Activated CD4-positive, alpha-beta T cell treated with anti-CD3 and anti-CD28 coated beads for 24 hours (primary cell): ENCODE results near the gene NTF4.
"Not testable (repeated sequence)": the region's sequence is repeated elsewhere in the genome, so short reads cannot be mapped to it uniquely, and the experiment has no call there.

Experiments used
- DNase-seq, 2 donors: peaks; one replicate each; pipeline ENCODE4 v3.0.0-alpha.2; 2020; ENCODE audit warnings: low read depth in 2 of 2

NTF4 gene

DNA sequence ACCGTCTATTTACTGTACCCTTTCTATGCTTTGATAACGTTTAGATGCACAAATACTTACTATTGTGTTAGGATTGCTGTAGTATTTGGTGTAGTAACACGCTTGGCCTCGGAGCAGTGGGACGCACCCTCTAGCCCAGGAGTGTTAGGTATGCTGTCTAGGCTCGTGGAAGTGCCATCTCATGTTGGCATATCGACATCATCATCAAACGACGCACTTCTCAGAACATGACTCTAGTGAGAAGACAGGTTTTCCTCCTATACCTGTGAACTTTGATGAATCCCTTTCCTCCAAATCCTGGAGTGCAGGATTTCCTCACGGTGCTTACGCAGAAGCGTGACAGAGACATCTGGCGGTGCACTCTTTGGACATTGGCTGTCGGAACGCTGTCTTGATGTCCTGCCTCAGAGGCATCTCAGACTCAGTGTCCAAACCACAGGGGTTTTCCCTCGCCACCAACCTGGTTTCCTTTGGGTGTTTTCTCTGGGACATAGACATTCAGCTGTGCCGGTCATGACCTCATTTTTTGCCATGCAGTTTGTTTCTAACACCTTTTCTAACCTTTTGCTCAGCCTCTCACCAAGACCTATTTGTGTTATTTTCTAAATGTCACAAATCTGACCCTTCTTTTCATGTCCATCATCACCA, 26.9 kb upstream of the NTF4 start:
- DNase-seq: no peak

- DNase-seq: no peak
Measured at GRCh38 chr19:49086296-49086695, 21.7 kb upstream of the NTF4 start.

DNA sequence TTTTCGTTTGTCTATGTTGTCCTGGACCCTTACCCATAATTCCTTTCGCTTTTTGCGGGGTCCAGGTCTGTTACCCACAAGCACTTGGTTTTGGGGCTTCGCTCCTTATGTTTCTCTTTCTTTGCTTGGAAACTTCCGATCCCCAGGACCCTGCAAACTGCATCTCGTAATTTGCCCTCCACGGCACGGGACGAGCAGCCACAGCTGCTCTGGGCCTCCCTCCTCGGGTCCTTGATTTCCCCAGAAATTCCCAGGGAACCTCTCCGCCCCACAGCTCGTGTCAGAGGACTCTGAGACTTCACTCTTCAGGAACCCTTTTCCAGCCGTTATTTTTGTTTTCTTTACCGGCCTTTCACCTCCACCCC, 21.2 kb upstream of the NTF4 start:
- no peak for DNase-seq

GRCh38 chr19:49085020-49085867, 20.6 kb upstream of the NTF4 start, which contains the start of gene SNRNP70:
TSS of gene SNRNP70 (plus strand) at chr19:49085451. CDS start at chr19:49086415, 964 bp downstream.
- peak; percentile 97 to 98 for DNase-seq

DNA sequence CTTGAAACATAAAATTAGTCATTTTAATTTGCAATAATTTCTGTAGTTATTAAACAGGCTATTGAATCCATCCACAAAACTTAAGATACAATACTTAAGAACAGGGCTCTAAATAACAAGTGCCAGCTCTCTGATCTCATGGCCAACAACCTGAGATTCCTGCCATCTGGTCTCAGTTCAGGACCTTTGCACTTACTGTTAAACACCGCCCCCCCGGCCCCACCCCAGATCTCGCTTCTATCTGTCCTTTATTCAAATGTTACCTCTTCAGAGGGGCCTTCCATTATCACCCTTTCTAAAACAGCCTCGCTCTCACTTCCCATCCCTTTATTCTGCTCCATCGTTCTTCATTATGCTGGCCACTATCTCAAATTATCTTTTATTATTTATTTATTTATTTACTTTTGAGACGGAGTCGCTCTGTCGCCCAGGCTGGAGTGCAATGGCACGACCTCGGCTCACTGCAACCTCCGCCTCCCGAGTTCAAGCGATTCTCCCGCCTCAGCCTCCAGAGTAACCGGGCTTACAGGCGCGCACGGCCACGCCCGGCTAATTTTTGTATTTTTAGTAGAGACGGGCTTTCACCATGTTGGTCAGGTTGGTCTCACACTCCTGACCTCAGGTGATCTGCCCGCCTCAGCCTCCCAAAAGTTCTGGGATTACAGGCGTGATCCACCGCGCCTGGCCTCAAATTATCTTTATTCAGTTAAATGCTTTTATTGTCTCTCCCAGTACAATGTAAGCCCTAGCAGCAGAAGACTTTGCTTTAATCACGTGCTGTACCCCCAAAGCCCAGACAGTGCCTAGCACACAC, 19.8 kb upstream of the NTF4 start:
- no peak for DNase-seq

DNA sequence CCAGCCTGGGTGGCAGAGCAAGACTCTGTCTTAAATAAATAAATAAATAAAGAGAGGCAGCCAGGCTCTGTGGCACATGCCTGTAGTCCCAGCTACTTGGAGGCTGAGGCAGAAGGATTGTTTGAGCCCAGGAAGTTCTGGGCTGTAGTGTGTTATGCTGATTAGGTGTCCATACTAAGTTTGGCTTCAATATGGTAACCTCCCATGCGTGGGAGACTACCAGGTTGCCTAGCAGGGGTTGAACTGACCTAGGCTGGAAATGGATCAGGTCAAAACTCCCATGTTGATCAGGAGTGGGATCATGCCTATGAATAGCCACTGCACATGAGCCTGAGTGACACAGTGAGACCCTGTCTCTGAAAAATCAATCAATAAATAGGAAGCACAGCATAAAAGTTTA, 16.7 kb upstream of the NTF4 start:
- no peak for DNase-seq

DNA sequence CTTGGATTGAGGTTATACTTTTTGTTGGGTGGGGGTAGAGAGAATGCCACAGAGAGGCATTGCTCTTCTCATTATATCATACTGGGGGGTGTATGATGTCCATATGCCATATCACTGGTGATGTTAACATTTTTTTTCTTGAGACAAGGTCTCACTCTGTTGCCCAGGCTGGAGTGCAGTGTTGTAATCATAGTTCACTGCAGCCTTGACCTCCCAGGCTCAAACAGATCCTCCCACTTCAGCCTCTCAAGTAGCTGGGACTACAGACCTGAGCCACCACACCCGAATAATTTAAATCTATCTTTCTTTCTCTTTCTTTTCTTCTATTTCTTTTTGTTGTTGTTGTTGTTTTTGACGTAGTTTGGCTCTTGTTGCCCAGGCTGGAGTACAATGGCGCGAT, 15.8 kb upstream of the NTF4 start:
- DNase-seq: no peak

- not testable (repeated sequence) for DNase-seq
Measured at GRCh38 chr19:49074869-49075268, 10.3 kb upstream of the NTF4 start.

DNA sequence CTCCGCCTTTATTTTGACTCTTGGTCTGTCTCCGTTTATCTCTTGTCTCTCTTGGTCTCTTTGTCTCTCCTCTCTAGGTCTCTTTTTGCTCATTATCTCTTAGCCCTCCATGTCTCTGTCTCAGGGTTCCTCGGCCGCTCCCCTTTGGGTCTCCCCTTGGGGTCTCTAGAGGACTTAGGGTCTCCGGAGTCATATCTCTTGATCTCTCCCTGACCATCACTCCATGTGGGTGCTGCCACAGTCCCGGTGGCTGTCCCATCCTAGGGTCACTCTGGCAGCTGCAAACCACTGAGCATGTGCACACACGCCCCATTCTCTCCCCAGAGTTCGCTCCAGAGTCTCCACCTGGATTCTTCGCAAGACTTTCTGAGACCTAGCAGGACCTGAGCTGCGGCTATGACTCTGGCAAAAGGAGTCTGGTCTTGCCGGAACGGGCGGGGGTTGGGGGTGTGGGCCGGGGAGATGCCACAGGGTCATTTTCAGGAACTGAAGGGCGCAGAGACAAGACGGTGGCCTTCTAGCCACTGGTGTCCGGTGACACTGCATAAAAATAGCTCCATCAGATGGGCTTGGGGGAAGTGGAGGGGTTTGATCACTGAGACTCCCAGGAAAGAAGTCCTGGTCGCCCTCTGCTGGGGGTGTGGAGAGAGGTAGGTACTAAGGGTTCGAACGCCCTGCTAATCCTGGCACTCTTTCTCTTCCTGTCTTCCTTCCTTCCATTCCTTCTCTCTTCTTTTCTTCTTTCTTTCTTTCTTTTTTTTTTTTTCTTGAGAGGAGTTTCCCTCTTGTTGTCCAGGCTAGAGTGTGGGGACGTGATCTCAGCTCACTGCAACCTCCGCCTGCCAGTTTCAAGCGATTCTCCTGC, 9.1 kb upstream of the NTF4 start:
- DNase-seq: no peak

DNA sequence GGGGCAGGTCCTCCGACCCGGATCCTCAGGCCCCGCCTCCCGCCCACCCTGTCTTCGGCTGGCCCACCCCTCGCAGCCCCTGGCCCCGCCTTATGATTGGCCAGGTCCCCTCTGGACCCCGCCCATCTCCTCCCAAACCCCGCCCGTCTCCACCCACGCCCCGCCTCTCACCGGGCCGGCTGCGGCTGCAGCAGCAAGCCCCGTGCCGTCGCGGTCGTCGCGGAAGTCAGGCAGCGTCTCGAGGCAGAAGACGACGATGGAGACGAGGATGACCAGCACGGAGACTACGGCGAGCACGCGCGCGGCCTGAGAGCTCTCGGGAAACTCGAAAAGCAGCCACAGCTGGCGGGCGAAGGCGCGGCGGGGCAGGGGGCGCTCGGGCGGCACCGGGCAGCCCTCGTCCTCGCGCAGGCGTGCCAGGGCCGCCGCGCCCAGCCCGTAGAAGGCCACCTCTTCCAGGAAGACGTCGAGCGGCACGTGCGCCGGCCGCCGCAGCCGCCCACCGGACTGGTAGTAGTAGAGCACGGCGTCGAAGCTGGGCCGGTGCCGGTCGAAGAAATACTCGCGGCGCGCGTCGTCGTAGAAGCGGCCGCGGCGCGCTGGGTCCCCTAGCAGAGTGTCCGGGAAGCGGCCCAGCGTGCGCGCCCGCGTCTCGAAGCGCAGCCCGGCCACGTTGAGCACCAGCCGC, 7.4 kb upstream of the NTF4 start:
- no peak for DNase-seq

- DNase-seq: no peak
Measured at GRCh38 chr19:49070416-49070815, 5.8 kb upstream of the NTF4 start.

DNA sequence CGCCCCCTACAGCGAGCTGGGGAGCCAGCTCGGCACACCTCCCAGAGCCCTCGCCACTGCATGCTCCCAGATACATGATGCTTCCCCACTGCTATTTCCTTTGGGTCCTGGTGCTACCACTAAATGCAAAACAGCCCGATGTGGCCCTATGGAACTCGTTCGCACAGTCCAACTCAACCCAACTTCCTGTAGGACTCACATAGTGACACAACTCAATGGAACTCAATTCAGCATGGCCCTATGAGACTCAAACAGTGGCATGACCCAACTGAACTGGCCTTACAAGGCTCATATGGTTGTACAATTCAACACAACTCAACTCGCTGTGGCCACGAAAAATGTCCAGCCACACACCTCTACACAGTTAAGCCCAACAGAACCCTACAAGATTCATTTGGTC, 4.4 kb upstream of the NTF4 start:
- no peak for DNase-seq

GRCh38 chr19:49067554-49067953, 2.9 kb upstream of the NTF4 start:
- no peak for DNase-seq

DNA sequence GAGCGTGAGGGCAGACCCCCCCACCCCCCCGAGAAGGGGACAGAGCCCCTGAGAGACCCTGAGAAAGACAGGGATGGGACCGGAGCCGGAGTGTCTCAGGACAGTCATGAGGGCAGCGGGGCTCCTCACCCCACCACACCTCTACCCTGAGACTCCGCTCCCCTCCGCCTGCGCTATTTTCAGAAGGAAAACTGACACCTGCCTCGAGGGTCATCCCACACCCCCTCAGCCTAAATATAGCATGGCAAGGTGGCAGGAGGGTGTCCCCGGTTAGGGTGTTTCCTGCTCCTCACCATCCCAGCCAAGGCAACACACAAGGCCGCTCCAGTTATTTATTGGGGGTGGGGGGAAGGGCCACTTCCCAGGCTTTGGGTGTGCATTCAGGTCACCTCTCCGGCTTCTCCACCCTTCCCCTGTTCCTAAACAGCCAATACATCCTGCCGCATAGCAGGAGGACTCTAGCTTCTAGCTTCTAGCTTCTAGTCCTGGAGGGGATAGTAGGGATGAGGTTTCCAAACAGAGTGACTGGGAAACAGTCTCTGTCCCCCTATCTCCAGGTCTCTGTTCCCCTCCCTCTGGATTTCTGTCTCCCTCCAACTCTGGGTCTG, 1.4 kb upstream of the NTF4 start:
- no peak for DNase-seq

DNA sequence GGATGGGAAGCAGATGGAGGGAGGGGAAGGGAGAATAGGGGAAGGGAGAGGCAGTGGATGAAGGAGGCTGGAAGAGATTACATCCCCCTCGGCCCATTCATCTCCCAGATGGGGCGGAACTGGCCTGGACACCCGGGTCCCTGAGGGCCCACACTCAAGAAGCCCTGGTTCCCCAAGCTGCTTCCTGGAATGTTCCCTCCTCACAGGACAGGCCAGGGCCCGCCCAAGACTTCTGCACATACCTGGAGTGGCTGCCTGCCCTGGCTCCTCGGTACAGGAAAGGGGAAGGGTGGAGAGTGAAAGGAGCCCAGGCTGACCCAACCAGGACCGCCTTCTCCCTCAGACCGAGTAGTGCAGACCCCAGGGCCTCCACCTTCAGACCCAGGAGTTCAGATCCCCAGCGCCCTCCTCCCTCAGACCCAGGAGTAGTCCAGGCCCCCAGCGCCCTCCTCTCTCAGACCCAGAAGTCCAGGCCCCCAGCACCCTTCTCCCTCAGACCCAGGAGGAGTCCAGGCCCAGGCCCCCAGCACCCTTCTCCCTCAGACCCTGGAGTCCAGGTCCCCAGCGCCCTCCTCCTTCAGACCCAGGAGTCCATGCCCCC, 489 bp downstream of the NTF4 start:
- no peak for DNase-seq

DNA sequence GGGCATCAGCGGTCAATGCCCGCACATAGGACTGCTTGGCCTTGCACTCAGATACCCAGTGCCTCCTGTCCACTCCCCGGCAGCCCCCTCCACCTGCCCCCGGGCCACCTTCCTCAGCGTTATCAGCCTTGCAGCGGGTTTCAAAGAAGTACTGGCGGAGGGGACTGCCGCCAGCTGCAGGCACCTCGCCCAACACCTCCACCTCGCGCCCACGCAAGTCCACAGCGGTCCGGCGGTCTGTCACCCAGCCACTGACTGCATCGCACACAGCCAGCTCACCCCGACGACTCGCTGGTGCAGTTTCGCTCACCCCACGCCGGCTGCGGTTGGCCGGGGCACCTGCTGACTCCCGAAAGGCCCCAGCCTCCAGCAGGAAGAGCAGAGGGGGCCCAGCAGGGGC, 3.2 kb downstream of the NTF4 start:
- DNase-seq: no peak

- DNase-seq: no peak
Measured at GRCh38 chr19:49061000-49061399, 3.6 kb downstream of the NTF4 start.

- no peak for DNase-seq
Measured at GRCh38 chr19:49059053-49059452, 5.6 kb downstream of the NTF4 start.

GRCh38 chr19:49058562-49058961, 6.1 kb downstream of the NTF4 start:
- DNase-seq: no peak

- DNase-seq: no peak
Measured at GRCh38 chr19:49057636-49058234, 6.9 kb downstream of the NTF4 start, which contains the start of gene CGB7. TSS of gene CGB7 (minus strand) at chr19:49057749. CDS start at chr19:49055375, 2,374 bp downstream.
